Motor neuron (in vitro differentiated cells): ENCODE data around the gene SLC6A13. TPM values are rescaled to one million over a fixed set of nuclear protein-coding genes. Genes with fewer than 3 reads are reported as not detected.

ENCODE experiments used
- ATAC-seq, 8 experiments: fragments of 200-7000 bp; cut with Tn5 transposase; replicated peaks in 6 of 8; 2 replicates each; pipeline ENCODE4 v1.8.0; 2021; ENCODE audit warnings: mild to moderate bottlenecking in 8 of 8, moderate library complexity in 8 of 8
- H3K27ac ChIP-seq, 2 donors: fragments of 250-450 bp; sonication (Bioruptor Pico); 2 replicates each; pipeline ENCODE4 v1.9.0; 2021; ENCODE audit warnings: antibody characterized with exemption in 2 of 2, mild to moderate bottlenecking in 2 of 2, moderate library complexity in 1 of 2
- H3K4me1 ChIP-seq, 2 donors: fragments of 250-450 bp; sonication (Bioruptor Pico); replicated peaks in 1 of 2; 2 replicates each; pipeline ENCODE4 v1.6.1; 2021; ENCODE audit warnings: antibody characterized with exemption in 2 of 2, mild to moderate bottlenecking in 2 of 2, moderate library complexity in 1 of 2
- H3K4me3 ChIP-seq, 5 donors: fragments of 250-450 bp; sonication (Bioruptor Pico); 2 replicates each; pipeline ENCODE4 v1.9.0; 2021; ENCODE audit warnings: antibody characterized with exemption in 5 of 5, mild to moderate bottlenecking in 5 of 5, moderate library complexity in 4 of 5
- WGBS, 10 experiments: fragments of 450-650 bp; shearing (Covaris generic); methylation state at CpG; one replicate each; pipeline ENCODE4 v1.0.0; 2022; 5-methylcytosine and 5-hydroxymethylcytosine counted together
- in situ Hi-C, 9 experiments: fragments of 400-800 bp; cut with MboI; loops; one replicate each; pipeline ENCODE4 v1.15.0; 2021; ENCODE audit warnings: low sequenced_read_pairs in 9 of 9, low pct_unique_long_range_greater_than_20kb in 2 of 9; ENCODE audit not compliant: unreplicated experiment in 9 of 9
- total RNA-seq, 8 experiments: library from RNA; unstranded; fragments of 300-600 nt; gene quantifications; 2 replicates each; pipeline versions ENCODE4 v1.2.3 to v1.2.4, GENCODE V29; 2022

SLC6A13 gene
- total RNA-seq, 8 experiments from 2014 or later: 0.38 to 34.6 (median 0.93) TPM

DNA sequence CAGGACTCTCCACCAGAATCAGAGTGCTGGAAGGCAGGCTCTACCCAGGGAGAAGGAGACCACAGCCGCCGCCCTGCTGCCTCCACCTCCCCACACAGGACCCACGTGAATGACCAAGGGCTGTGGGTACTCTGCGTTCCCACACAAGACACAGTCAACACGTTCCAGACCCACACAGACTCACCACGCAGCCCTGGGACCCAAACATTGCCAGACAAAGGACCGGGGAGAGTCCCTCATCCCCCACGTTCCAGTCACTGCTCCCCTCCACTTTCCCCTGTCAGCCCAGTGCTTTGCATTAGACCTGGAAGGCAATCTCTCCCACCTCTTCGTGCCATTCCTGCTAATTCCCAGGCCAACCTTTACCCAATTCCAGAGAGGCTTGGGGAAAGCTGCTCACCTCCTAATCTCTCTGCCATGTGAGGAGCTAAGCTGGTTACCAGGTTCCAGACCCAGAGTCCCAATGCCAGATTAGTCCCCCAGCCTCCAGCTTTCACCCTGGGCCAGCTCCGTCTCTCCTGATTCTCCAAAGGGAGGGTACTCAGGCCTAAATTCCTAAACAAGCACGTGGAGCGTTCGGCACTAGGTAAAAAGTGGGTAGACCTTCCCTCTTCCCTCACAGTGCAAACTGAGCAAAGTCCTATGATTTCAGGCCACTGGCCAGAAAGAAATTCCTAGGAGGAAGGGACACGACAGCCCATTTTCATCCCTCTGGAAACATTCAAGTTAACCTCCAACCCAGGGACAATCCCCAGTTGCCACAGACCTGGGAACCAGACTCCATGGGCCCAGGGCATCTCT, 4.9 kb downstream of the SLC6A13 start:
- Histone ChIP-seq H3K4me3 (no peak overlapping the region), H3K4me1 (peaks cover under 1 to 4% of the 10 kb centered on the region in 2 donors), H3K27ac (no peak overlapping the region)
- WGBS, 10 experiments: 17 to 98% (median 71%) methylated on average over 1 to 8 of the region's 14 CpGs; no CpG with 5 or more reads in 1 of the 10 experiments
- in situ Hi-C loops: no loop called here
- no peak for ATAC-seq

DNA sequence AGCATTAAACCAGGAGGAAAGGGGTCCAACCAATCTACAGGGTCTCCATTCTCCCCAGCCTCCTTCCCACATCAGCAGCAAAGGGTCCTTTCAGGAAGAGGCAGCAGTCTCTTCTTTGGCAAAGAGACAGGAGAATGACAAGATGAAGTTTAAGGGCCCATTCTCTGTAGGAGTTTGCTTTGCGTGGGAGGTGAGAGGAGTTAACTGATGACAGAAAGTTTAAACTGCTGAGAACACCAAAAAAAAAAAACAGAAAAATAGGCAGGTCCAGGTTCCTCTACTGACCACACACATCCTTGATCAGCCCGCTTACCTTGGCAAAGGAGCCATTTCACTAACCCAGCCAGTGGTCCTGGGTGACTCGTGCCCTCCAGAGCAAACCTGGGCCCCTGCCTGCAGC, 5.7 kb downstream of the SLC6A13 start:
- H3K27ac ChIP-seq: no peak overlapping the region
- no peak overlapping the region for H3K4me3 ChIP-seq
- peaks cover 0 to 5% of the 10 kb centered on the region in 2 donors for H3K4me1 ChIP-seq
- ATAC-seq: no peak
- in situ Hi-C loops: no loop called here
- 56 to 89% (median 80%) methylated on average over 1 to 3 of the region's 3 CpGs; no CpG with 5 or more reads in 6 of the 10 experiments for WGBS, 10 experiments

GRCh38 chr12:256225-256624, 6.4 kb downstream of the SLC6A13 start:
- Histone ChIP-seq H3K4me3 (no peak overlapping the region), H3K27ac (no peak overlapping the region), H3K4me1 (peaks cover 0 to 5% of the 10 kb centered on the region in 2 donors)
- no peak for ATAC-seq
- 0 to 100% (median 76%) methylated on average over 1 to 5 of the region's 6 CpGs; no CpG with 5 or more reads in 2 of the 10 experiments for WGBS, 10 experiments
- in situ Hi-C loops: no loop called here

GRCh38 chr12:254912-255311, 7.7 kb downstream of the SLC6A13 start:
- WGBS, 10 experiments: 0 to 95% (median 62%) methylated on average over 1 to 9 of the region's 9 CpGs; no CpG with 5 or more reads in 2 of the 10 experiments
- Histone ChIP-seq H3K4me3 (no peak overlapping the region), H3K27ac (no peak overlapping the region), H3K4me1 (peaks cover 0 to 5% of the 10 kb centered on the region in 2 donors)
- in situ Hi-C loops: no loop called here
- no peak for ATAC-seq

DNA sequence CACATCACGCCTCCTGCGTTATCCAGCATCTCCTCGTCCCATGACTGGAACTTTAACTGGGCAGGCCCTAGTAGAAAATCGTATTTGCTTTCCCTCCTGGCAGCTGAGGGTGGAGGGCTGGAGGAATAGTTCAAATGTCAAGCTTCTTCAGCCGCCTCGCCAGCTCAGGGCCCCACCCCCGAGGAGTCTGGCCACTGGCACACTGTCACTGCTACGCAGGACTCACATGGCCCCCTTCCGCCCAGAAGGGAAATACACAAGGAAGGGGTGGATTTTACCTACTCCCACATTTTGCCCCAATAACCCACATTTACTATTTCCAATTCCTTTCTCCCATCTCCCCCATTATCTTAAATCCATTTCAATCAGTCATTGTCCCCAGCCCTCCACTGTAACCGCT, 8.6 kb downstream of the SLC6A13 start:
- in situ Hi-C loops: no loop called here
- whole genome bisulfite sequencing, 10 experiments: 14 to 100% (median 69%) methylated on average over 1 to 9 of the region's 10 CpGs
- Histone ChIP-seq H3K27ac (no peak overlapping the region), H3K4me1 (peaks cover 0 to 5% of the 10 kb centered on the region in 2 donors), H3K4me3 (no peak overlapping the region)
- ATAC-seq: no peak

DNA sequence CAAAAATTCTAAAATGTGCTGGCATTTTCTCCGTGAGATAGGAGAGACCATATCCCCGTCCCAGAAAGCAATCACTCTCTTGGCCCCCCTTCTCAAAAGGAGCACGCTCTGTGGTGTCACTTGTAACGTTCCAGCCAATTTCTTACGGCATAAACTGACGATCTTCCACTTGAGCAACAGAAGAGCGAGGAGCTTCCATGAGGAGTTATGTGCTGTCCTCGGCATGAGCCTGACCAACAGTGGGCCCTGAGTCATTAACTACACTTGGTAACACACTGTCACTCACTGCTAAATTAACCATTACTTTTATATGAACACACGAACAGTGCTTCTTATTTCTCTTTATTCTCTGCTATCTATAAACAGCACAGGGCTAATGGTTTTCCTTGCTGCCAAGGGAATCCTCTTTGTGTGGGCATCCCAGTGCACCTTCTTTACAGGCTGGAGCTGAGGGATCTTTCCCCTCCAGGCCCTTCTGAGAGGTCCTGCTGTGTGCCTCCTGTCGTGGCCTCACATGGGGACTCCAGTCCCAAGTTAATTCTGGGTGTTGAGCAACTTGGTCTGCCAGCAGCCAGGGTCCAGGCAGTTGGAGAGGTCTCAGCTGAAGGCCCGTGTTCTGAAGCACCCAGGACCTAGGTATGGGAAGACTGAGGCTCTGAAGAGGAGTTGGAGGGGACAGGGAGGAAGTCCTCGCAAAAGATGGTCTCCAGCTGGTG, 9.4 kb downstream of the SLC6A13 start:
- in situ Hi-C loops: no loop called here
- Histone ChIP-seq H3K4me3 (no peak overlapping the region), H3K27ac (no peak overlapping the region), H3K4me1 (peaks cover 0 to 5% of the 10 kb centered on the region in 2 donors)
- ATAC-seq: no peak
- WGBS, 10 experiments: 0 to 88% (median 76%) methylated on average over 1 to 8 of the region's 12 CpGs; no CpG with 5 or more reads in 4 of the 10 experiments

- H3K4me1 ChIP-seq: peaks cover 0 to 5% of the 10 kb centered on the region in 2 donors
- no peak overlapping the region for H3K4me3 ChIP-seq
- no peak for ATAC-seq
- whole genome bisulfite sequencing, 10 experiments: 0% methylated on average over 1 of the region's 5 CpGs; no CpG with 5 or more reads in 8 of the 10 experiments
- H3K27ac ChIP-seq: no peak overlapping the region
- in situ Hi-C loops: no loop called here
Observed at GRCh38 chr12:252636-253035, 10.0 kb downstream of the SLC6A13 start.

DNA sequence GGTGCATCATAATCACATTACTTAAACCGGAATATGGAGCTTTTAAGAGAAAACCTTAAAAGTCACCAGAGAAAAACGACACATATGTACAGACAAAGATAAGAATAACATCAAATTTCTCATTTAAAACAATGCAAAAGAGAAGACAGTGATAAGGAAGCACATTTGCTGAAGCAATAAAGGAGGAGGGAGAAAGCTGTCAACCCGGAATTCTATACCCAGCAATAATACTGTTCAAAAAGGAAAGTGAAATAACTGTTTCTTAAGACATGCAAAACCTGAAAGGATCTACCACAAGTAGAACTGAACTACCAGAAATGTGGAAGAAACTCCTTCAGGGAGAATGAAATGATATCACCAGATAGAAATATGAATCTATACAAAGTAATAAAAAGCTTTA, 15.4 kb downstream of the SLC6A13 start:
- Histone ChIP-seq H3K27ac (no peak overlapping the region), H3K4me1 (no peaks in the 10 kb centered on the region), H3K4me3 (no peak overlapping the region)
- no peak for ATAC-seq
- in situ Hi-C loops: no loop called here
- 16 to 80% (median 73%) methylated on average over 3 of the region's 3 CpGs for WGBS, 10 experiments

DNA sequence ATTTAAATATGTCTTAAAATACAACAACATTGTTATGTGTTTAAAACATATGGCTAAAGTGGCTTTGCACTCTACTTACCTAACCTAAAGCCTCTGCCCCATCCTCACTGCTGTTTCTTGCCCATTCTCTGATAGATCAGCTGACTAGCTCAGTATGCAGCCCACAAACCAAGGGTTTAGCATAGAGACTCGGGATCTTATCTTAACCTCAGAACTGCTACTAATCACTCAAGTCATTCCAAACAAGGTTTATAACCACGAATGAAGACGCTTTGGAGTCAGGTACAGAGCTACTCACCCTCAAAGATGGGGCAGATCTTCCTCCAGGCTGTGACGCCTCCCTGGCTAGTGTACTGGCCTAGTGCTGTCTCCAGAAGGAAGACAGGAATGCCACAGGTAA, 19.3 kb downstream of the SLC6A13 start:
- Histone ChIP-seq H3K27ac (no peak overlapping the region), H3K4me3 (no peak overlapping the region), H3K4me1 (no peaks in the 10 kb centered on the region)
- 0 to 92% (median 67%) methylated on average over 1 to 3 of the region's 4 CpGs; no CpG with 5 or more reads in 3 of the 10 experiments for WGBS, 10 experiments
- in situ Hi-C loops: no loop called here
- no peak for ATAC-seq

GRCh38 chr12:242496-242895, 20.1 kb downstream of the SLC6A13 start:
- ATAC-seq: no peak
- WGBS, 10 experiments: 17 to 97% (median 85%) methylated on average over 1 to 15 of the region's 15 CpGs
- Histone ChIP-seq H3K4me1 (no peaks in the 10 kb centered on the region), H3K4me3 (no peak overlapping the region), H3K27ac (no peak overlapping the region)
- in situ Hi-C loops: no loop called here

DNA sequence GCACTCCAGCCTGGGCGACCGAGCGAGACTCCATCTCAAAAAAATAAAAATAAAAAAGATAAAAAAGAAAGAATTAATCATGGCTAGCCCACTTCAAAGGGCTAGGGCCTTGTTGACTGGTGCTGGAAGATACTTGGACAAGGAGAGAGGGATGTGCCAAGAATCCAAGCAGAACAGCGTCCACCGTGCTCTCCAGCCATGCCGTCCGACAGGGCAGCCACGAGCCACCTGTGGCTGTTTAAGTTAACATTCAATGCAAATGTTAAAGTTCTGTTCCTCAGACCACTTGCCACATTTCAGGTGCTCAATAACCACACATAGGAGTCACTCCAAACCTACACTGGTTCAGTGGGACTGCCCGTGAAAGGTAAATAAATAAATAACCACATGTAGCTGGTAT, 21.4 kb downstream of the SLC6A13 start:
- H3K4me1 ChIP-seq: no peaks in the 10 kb centered on the region
- in situ Hi-C loops: no loop called here
- no peak for ATAC-seq
- WGBS, 10 experiments: 48 to 100% (median 93%) methylated on average over 1 to 9 of the region's 9 CpGs; no CpG with 5 or more reads in 3 of the 10 experiments
- H3K4me3 ChIP-seq: no peak overlapping the region
- H3K27ac ChIP-seq: no peak overlapping the region

DNA sequence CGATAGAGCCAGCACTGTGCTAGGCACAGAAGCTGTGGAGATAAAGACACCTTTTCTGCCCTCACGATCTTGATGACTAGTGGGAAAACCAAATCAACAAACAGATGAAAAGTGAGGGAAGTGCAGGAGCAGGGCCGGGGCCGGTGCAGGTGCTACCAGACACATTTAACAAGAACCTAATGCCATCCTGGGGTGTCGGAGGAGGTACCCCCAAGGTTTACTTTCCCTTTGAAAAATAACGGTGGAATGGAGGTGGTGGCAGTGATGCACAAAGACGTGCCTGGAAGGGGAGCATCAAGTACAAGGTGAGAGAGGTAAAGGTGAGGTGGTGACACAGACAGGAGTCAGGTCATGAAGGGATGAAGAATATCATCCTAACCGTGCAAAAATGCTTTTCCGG, 22.1 kb downstream of the SLC6A13 start:
- in situ Hi-C loops: no loop called here

GRCh38 chr12:238736-239398, 23.8 kb downstream of the SLC6A13 start:
- in situ Hi-C loops: no loop called here
- WGBS, 10 experiments: 16 to 86% (median 65%) methylated on average over 1 to 12 of the region's 19 CpGs; no CpG with 5 or more reads in 2 of the 10 experiments
- no peak overlapping the region for H3K27ac ChIP-seq

More for the DNA sequence above, 22.1 kb downstream of the SLC6A13 start:
- H3K4me1 ChIP-seq: no peaks in the 10 kb centered on the region
- ATAC-seq: no peak
- H3K4me3 ChIP-seq: no peak overlapping the region
- no peak overlapping the region for H3K27ac ChIP-seq
- WGBS, 10 experiments: 20 to 100% (median 87%) methylated on average over 1 to 8 of the region's 9 CpGs; no CpG with 5 or more reads in 2 of the 10 experiments

More at GRCh38 chr12:238736-239398, 23.8 kb downstream of the SLC6A13 start:
- no peak overlapping the region for H3K4me3 ChIP-seq
- no peaks in the 10 kb centered on the region for H3K4me1 ChIP-seq
- ATAC-seq: no peak
